Stimulated activated CD4-positive, alpha-beta T cell treated with anti-CD3 and anti-CD28 coated beads, TNF-alpha, amount 100 ng/mL, for 24 hours (primary cell): ENCODE data around the gene FRAS1.
"Not testable (repeated sequence)": the region's sequence is repeated elsewhere in the genome, so short reads cannot be mapped to it uniquely, and the experiment has no call there.

Source experiments
- DNase-seq, 3 experiments: peaks; one replicate each; pipeline ENCODE4 v3.0.0-alpha.2; 2020; ENCODE audit warnings: low read depth in 3 of 3

The FRAS1 gene

DNA sequence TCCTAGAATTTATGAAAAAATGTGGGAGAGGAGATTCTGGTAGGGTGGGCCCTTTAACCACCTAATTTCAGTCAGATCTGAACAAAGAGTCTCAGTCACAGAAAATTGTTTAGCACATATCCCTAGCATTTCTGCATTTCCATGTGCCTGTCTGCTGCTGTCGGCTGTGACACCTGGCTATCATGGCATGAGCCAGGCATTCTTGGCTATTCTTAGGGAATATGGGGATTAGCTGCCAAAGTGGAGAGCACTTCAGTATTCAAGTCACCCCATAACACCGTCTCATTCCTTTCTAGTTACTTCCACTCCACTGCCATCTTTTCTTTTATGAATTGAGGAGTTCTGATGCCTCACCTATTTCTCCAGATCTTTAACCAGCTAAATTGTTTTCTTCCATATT is 211.5 kb downstream of the FRAS1 start:
- DNase-seq, result no peak

DNA sequence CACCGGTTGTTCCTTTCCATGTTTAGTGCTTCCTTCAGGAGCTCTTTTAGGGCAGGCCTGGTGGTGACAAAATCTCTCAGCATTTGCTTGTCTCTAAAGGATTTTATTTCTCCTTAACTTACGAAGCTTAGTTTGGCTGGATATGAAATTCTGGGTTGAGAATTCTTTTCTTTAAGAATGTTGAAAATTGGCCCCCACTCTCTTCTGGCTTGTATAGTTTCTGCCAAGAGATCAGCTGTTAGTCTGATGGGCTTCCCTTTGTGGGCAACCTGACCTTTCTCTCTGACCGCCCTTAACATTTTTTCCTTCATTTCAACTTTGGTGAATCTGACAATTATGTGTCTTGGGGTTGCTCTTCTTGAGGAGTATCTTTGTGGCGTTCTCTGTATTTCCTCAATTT is 218.3 kb downstream of the FRAS1 start:
- DNase-seq, result not testable (repeated sequence)

DNA sequence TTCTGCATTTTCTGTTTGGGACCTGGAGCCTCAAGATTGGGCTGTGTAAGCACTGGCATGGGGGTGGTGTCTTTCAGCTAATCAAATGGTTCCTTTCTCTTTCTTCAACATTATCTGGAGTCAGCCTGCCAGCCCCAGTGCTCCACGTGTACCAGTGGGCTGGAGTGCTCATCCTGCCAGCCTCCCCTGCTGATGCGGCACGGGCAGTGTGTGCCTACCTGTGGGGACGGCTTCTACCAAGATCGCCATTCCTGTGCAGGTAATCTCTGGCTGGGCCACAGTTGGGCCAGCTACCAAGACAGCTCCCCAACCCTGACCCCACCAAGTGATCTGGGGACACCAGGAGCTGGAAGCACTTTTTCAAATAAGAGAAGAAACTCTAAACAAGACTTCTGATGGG is 229.2 kb downstream of the FRAS1 start:
- no peak for DNase-seq

DNA sequence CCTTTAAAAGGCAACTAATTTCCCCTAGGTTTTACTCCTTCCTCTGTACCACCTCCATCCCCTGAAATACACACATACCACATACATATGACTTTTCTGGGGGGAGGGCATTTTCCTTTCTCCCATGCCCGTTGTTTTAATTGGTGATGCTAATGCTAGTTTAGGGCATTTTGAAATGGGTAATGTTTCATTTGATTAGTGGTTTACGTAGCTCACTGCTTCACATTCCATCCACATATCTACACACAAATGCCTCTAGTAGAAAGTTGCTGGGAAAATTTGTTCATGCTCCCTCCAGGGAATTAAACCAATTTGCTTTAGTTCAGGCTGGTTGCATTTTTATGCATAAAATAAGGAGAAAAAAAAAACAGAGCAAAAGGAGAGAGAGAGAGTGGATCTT is 231.2 kb downstream of the FRAS1 start:
- no peak for DNase-seq

DNA sequence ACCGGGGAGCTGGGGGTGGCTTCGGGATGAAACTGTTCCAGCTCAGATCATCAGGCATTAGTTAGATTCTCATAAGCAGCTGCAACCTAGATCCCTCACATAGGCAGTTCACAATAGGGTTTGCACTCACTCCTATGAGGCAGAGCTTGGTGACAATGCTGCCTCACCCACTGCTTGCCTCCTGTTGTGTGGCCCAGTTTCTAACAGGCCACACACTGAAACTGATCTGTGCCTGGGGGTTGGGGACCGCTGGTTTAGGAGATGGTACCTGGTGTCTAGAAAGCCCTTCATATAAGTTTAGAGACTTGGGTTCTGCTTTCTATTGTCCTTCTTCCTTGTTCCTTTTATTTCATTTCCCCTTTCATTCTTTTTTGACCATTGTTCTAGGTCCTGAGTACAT is 234.2 kb downstream of the FRAS1 start:
- no peak for DNase-seq

DNA sequence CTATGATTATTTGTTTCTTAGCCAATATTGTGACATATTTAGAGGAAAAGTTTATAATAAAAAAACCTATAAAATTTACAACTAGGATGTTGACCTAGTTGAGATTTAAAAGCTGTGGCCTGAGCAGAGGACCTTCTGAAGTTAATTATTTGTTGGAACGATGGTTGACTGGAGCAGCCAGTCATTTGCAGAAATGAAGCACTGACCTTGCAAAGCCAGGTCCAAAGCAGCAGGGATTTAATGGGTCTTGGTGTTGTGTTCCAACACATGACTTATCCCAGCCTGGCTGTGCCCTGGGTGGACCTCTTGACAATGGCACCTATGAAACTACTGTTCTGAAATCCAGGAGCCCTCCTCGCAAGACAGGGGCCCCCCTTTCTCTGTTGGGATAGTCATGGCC is 235.2 kb downstream of the FRAS1 start:
- DNase-seq, result no peak

DNA sequence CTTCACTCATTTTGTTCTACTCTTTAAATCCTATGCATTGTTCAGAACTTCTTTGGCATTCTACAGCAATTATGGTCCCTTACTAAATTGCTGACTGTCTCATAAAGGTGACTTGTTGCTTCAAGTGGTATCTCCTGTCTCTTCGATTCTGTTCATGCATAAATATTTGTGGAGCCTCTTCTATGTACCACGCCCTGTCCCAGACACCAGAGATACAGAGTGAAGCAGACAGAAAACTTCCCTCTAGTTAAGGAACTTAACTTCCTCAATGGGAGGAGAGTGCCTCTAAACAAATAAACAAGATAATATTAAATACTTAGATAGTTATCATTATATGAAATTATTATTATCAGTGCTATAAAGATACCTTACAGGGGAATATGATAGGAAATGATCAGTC is 235.7 kb downstream of the FRAS1 start:
- no peak for DNase-seq

DNA sequence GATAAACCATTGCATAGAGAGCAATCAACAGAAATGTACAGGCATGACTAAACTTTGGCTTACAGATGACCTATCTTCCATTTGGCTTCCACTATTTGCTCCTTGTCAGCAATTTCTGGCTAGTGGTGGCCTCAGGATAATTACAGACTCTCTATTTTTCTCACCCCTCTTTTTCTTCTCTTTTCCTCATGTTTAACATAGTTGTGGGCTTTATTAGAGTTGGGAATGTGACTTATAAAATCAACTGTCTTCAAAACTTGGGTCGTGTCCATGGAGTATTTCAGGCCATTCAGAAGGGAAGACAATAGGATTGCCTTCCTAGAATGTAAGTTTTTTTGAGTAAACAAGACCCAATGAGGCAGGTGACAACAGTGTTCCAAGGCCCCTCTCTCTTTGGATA is 236.2 kb downstream of the FRAS1 start:
- no peak for DNase-seq

DNA sequence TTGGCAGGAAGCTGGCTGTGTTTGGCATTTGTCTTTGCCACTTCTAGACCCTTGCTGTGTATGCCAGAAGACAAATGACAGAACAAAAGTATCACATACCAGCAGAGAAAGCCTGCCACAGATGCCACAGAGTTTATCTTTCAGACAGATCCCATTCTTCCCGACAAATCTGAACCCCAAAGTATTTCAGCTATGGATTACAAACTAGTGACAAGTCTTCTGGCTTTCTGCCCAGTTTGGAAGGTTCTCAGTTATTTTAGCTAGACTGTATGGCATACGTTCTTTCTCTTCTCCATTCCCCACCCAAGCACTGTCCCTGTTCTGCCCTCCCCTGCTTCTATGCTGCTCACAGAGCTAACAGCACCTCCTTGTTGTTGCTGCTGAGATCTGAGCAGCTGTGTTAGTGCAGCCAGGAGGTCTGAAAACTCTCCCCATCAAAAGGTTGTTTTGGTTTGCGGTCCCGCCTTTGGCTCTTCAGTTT is 236.7 kb downstream of the FRAS1 start:
- no peak for DNase-seq

DNA sequence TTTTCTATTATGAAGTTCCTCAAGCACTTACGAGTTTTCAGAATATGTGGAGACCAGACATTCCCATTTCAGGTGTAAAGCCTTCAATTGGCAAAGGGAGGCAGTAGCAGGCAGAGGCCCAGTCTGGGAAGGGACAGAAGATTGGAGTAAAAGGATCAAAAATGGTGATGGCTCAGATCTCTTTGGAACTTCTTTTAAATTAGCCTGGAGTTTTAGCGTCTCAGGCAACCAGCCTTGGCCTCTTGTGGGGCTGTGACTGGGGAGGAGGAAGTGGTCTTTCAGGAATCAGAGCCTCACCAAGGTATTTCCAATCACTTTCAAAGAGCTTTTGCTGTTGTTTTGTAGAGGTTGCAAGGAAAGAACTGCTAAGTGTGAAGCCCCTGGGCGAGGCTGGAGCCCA is 239.1 kb downstream of the FRAS1 start:
- DNase-seq, result no peak

DNA sequence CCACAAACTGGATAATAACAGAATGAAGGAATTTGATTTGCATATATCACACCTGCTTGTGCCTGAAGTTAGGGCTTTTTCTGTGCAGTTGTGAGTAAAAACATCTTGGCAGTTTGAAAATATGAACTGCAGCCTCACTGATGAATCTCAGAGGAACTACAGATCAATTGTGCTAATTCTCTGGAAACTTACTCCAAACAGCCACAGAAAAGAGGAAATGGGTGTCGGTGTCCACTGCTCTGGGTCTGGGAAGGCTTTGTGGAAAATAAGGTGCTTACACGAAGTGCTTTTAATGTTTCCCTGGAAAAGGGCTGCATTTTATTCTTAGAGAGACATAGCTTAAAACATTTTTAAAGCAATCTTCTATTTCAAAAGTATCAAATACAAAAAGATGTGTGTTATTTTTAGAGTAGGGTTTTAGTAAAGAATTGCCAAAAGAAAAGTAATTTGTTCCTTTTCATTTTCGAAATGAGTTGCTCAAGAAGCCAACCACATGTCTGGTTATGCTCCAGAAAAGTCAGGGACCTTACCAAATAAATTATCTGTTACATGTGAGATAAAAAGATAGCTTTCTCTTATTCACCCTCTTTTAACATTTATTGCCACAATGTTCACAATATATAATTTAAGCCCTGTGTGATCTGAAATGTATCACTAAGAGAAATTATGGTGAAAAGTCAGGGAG is 240.1 kb downstream of the FRAS1 start:
- no peak for DNase-seq

DNA sequence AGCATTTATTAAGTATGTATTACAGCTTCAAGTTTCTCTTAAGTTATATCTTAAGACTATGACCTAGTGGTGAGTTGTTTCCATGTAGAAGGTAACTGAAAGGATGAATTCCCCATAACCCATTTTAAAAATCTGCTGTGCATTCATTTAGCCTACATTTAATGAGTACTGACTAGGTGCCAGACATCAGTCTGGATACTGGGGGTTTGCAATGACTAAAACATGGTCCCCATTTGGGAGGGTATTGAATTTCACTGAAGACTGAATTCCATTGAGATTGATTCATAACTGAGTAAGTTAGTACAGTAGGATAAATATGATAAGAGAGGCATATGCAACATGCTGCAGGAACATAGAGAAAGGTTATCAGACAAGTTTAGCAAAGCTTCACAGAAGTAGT is 241.5 kb downstream of the FRAS1 start:
- DNase-seq, result no peak

DNA sequence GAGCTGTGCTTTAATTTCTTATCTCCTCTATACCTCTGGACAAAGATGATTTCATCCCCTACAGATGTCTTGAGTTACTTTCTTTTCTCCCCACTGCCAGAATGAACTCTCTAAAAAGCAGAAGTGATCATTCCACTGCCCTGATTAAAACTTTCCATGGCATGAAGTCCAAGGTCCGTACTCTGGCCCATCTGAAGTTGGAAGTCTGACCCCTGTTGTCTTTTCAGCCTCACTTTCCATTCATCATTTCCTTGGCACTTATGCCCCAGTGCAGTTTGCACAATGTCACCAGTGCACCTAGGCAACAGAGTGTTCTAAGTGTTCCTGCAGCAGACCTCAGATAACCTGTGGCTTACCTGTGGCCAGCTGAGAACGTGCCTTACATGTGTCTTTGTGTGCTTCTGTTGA is 242.4 kb downstream of the FRAS1 start:
- no peak for DNase-seq

DNA sequence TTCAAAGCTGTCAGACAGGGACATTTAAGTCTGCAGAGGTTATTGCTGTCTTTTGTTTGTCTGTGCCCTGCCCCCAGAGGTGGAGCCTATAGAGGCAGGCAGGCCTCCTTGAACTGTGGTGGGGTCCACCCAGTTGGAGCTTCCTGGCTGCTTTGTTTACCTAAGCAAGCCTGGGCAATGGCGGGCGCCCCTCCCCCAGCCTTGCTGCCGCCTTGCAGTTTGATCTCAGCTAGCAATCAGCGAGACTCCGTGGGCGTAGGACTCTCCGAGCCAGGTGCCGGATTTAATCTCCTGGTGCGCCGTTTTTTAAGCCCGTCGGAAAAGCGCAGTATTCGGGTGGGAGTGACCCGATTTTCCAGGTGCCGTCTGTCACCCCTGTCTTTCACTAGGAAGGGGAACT is 250.1 kb downstream of the FRAS1 start:
- not testable (repeated sequence) for DNase-seq

DNA sequence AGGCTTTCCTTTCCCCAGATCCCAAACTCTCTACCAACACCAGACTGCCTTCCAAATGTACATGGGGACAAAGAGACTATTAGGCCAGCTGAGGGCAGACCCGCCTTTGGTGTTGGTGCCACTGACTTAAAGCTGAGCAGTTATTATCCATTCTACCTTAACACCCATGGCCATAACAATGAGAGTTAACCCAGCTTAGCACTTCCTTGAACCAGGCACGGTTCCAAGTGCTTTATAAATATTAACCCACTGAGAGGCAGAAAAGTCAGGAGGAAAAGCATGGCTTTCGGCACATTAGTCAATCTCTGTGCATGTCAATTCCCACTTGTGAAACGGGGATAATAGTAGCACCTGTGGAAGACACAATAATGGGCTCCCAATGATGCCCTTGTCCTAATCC is 251.4 kb downstream of the FRAS1 start:
- DNase-seq, result no peak

DNA sequence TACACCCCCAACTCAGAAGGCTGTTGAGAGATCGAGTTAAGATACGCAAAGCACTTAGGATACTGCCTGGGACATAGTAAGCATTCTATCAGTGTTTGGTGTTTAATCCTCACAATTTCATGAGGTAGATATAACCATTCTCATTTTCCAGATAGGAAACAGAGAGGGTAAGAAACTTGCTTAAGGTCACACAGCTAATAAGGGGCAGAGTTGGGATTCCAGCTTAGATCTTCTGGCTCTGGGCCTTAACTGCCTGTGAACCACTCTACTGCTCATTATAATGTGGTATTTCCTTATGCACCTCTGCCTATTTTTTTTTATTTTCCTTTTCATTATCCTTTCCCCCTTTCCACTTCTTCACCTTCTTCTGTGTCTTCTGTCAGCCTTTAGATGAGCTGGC is 252.2 kb downstream of the FRAS1 start:
- no peak for DNase-seq

DNA sequence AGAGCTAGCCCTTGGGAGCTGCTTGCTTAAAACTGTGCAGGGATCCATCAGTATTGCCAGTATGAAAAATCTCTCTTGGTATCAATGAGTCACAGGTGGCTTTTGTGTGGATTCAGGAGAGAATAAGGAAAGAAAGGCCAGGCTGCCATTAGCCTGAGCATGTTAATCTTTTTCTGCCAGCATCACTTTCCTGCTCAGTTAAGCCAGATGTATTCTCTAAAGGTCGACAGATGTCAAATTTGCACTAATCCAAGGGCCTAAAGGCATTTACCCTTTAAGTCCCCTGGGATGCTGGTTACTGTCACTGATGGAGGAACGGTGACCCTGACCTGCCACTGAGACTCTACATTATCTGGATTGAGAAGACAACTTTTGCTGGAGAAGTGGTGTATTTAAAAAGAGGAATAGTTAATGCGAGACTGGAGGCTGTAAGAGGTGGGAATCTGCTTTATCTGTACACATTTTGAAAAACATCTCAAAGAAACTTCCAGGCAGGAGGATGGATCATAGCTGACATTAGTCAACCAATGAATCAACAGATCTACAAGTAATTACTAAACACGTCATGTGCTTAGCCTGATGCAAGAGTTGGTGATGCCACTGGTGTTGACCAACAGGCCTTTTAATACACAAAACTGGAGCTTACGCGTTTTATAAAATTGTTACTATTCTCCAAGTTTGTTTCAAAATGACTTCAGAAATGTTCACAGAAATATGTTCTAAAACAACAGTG is 253.1 kb downstream of the FRAS1 start:
- no peak for DNase-seq

DNA sequence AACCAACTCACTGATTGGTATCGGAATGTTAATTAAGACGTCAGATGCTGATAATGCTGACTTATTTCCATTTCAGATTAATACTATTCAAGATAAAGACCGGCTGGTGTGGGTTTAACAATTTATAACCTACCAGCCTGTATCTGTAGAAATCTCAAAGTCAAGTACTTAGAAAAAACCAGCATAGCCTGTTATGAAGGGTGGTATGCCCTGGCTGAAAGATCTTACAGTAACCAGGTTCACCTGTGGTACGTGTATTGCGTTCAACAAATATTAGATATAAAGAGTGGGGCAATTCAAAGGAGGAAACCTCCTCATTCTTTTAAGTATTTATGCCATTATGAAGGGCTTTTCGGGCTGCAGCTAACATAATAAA is 253.6 kb downstream of the FRAS1 start:
- no peak for DNase-seq

DNA sequence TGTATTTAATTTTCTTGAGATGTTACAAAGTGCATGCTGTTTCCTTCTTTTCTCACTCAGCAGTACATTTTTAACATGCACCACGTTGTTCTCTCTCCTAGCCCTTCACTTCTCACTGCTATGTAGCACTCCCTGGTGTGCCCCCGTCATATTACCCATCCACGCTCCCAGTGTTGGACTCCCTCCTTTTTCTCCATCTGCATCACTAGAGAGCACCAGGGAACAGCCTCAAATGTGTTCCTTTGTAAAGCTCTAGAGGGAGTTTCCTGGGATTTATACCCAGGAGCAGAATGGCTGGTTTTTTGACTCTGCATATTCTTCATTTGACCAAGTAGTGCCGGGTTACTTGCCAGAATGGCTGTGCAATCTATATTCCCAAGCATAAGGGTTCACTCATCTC is 254.2 kb downstream of the FRAS1 start:
- DNase-seq, result no peak

DNA sequence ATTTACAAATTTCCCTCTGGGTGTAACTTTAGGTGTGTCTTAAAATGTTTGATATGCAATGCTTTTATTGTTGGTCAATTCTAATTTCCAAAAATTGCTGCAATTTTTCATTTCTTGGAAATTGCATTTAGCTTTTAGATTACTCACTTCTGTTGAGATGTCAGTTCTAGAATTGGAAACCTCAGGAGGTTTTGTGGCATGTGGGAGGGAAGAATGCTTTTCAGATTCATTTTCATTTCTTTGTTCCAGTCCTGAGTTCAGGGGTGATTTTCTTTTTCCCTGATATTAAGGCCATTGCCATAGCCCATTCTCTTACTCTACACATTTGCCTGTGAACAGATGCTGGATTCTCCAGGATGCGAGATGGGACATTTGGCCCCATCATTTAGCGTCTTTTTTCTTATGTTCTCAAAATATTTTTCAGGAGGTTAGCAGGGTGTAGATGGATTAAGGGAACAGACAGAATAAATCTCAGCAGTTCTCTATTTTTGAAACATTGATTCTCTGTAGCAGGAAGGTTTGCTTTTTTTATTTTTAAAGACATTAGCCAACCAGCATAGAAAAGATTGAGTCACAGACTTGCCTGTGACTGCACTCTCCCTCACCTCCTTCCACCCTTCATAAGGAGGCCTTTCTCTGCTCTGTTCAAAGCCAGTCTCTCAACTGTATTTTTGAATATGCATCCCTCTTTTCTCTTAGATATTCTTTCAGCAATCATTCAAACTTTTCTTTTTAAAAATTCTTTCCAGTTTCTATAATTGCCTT is 256.0 kb downstream of the FRAS1 start:
- DNase-seq, result no peak

DNA sequence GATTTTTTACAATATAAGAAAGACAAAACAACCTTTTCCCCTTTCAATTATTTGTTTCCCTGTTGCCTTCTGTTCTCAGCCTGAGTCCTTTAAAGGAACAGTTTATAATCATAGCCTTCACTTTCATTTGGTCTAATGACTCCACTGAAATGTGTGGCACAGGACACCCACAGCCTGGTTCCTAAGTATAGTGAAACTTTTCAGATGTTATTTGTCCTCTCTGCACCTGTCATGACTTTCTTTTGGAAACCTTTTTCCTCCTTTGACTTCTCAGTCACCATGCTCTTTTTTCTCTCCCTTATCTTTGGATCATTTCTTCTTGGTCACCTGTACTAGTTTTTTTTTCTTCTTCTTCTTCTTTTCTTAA is 256.6 kb downstream of the FRAS1 start:
- no peak for DNase-seq

DNA sequence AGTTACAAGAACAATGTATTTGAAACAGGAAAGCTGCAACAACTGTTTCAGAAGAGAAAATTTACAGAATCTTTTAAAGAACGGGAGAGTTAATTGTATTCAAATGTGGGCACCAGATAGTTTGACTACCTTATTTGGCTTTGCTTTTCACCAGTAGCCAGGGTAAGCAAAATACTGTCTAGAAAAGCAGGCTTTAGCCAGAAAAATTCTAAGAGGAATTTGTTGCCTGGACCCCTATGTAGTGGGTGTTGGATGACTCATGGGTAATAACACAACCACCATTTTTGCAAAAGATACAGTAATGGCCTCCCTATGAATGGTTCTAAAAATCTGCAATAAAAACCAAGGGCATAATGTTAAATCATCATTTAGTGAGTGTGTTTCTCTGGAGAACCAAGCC is 261.0 kb downstream of the FRAS1 start:
- no peak for DNase-seq

DNA sequence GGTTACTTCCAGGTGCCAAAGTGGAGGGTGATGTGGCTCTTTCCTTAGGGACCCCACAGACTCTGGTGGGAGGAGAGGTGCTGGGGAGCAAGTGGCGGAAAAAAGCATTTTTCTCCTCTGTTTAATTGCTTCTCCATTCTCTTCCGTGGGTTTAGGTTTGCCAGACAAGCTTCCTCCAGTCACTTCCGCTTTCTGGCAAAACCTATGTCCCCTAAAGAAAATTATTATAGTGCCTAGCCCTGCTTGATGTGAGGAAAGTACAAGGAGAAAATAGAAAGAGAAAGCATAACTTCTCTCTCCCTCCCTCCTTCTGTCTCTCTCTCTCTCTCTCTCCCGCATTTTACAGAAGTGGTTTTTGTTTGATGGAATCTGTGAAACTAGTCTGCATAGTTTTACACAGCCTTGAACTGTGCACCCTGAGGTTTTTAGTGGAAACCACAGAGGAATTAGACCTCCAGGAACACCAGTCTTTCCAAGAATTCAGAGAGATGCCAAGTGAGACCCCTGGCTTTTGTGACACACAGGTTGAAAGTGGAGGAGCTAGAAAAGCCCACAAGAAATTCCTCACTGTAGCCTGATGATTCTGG is 263.3 kb downstream of the FRAS1 start:
- DNase-seq, result no peak
